GM12878 (cell line): Measurements from ENCODE around the gene ZNF469. TPM values are rescaled to one million over a fixed set of nuclear protein-coding genes. Genes with fewer than 3 reads are reported as not detected.
A peak's percentile ranks its signal among the peaks of the same experiment; 100 is the strongest.

Experiments
- ATAC-seq: fragments of 200-7000 bp; cut with Tn5 transposase; 3 replicates; pipeline ENCODE4 v1.9.1; 2020; ENCODE audit warnings: mild to moderate bottlenecking, moderate library complexity
- BruUV-seq: library from RNA; stranded (reverse); fragments of 400-500 nt; replicated peaks from 2 replicates; lab custom pipeline; 2021; lab: Mats Ljungman, UMichigan
- CTCF ChIA-PET: fragments of 300-600 bp; sonication (Branson Sonifier 250); formaldehyde crosslinking; extraction: SDS; loops from one replicate; lab custom pipeline; 2021; ENCODE audit warnings: inconsistent platforms; lab: Yijun Ruan, JAX
- POLR2A ChIA-PET: fragments of 350-600 bp; formaldehyde crosslinking; extraction: SDS; loops from one replicate; lab custom pipeline; 2021; ENCODE audit warnings: inconsistent platforms; lab: Charles Lee
- RAD21 ChIA-PET: fragments of 300-600 bp; sonication (Branson Sonifier 250); formaldehyde crosslinking; loops from one replicate; lab custom pipeline; 2023; ENCODE audit warnings: antibody characterized with exemption; ENCODE audit not compliant: unreplicated experiment; lab: Charles Lee
- SMC1A ChIA-PET: fragments of 300-600 bp; sonication (Branson Sonifier 250); formaldehyde crosslinking; loops from one replicate; lab custom pipeline; 2023; ENCODE audit not compliant: unreplicated experiment, uncharacterized antibody; lab: Charles Lee
- DNase-seq: peaks from one replicate; pipeline ENCODE4 v3.0.0-alpha.2; 2011; ENCODE audit warnings: low read depth, low spot score
- FAIRE-seq: peaks from 3 replicates; lab custom pipeline; 2011; peaks lifted over from hg19 to GRCh38; lab: Jason Lieb, UNC
- H2AFZ ChIP-seq: 2 replicates; pipeline ENCODE4 v1.6.0; 2011; ENCODE audit warnings: low read depth, low read length, control low read depth; ENCODE audit not compliant: control insufficient read depth
- H3K27ac ChIP-seq: 2 replicates; pipeline ENCODE4 v1.5.1; 2011; ENCODE audit warnings: control low read depth; ENCODE audit not compliant: control insufficient read depth, insufficient read depth
- H3K27me3 ChIP-seq, 2 experiments: replicated peaks in 1 of 2; 2 replicates each; pipeline versions ENCODE4 v1.6.0 to v1.6.1; 2011; ENCODE audit warnings: low read length in 1 of 2; ENCODE audit not compliant: control insufficient read depth in 2 of 2, insufficient read depth in 2 of 2
- H3K36me3 ChIP-seq, 2 experiments: 2 replicates each; pipeline ENCODE4 v1.5.1; 2011; ENCODE audit warnings: low read length in 1 of 2; ENCODE audit not compliant: control insufficient read depth in 2 of 2, insufficient read depth in 2 of 2
- H3K4me1 ChIP-seq: 2 replicates; pipeline ENCODE4 v1.6.1; 2011; ENCODE audit warnings: mild to moderate bottlenecking, low read length, moderate library complexity, mixed read lengths; ENCODE audit not compliant: control insufficient read depth, insufficient read depth
- H3K4me2 ChIP-seq: 2 replicates; pipeline ENCODE4 v1.6.0; 2011; ENCODE audit warnings: control low read depth; ENCODE audit not compliant: control insufficient read depth, insufficient read depth
- H3K4me3 ChIP-seq: fragments of 200-600 bp; sonication (generic); 2 replicates; pipeline ENCODE4 v1.5.1; 2016
- H3K79me2 ChIP-seq: 2 replicates; pipeline ENCODE4 v1.6.0; 2011; ENCODE audit warnings: low read length; ENCODE audit not compliant: control insufficient read depth, insufficient read depth
- H3K9ac ChIP-seq: 2 replicates; pipeline ENCODE4 v1.8.0; 2011; ENCODE audit warnings: low read length, control low read depth, mixed read lengths; ENCODE audit not compliant: control insufficient read depth, insufficient read depth
- H3K9me3 ChIP-seq: replicated peaks from 3 replicates; pipeline ENCODE4 v1.5.1; 2011; ENCODE audit warnings: mild to moderate bottlenecking, low read length; ENCODE audit not compliant: control insufficient read depth, insufficient read depth
- H4K20me1 ChIP-seq: 2 replicates; pipeline ENCODE4 v1.6.0; 2011; ENCODE audit not compliant: control insufficient read depth, insufficient read depth
- BACH1 ChIP-seq: fragments of 450-650 bp; IDR thresholded peaks from 2 replicates; pipeline ENCODE4 v1.6.1; 2017; ENCODE audit warnings: mild to moderate bottlenecking, borderline replicate concordance
- BMI1 ChIP-seq: fragments of 450-650 bp; IDR thresholded peaks from 2 replicates; pipeline ENCODE4 v1.6.1; 2016; ENCODE audit warnings: mild to moderate bottlenecking, moderate library complexity, borderline replicate concordance
- CHD1 ChIP-seq: IDR thresholded peaks from 2 replicates; pipeline ENCODE4 v1.6.1; 2012; ENCODE audit warnings: low read depth, low read length, improper control_type of control experiment
- EGR1 ChIP-seq, 2 experiments: IDR thresholded peaks; 1 replicate in 1 of 2; 2 replicates in 1 of 2; pipeline ENCODE4 v1.6.1; 2011 to 2012; ENCODE audit warnings: low read depth in 2 of 2, low read length in 2 of 2, borderline replicate concordance in 1 of 2, mild to moderate bottlenecking in 1 of 2, moderate library complexity in 1 of 2
- ETV6 ChIP-seq, 2 experiments: fragments of 450-650 bp in 1 of 2; IDR thresholded peaks in 1 of 2; conservative IDR thresholded peaks in 1 of 2; 2 replicates each; pipeline ENCODE4 v1.6.1; 2014; ENCODE audit warnings: antibody characterized with exemption in 1 of 2, borderline replicate concordance in 1 of 2, low read depth in 1 of 2, mild to moderate bottlenecking in 1 of 2, moderate library complexity in 1 of 2
- HDAC6 ChIP-seq: fragments of 200-600 bp; sonication (generic); IDR thresholded peaks from one replicate; pipeline ENCODE4 v1.8.0; 2017; ENCODE audit warnings: antibody characterized with exemption; ENCODE audit not compliant: unreplicated experiment
- IKZF1 ChIP-seq: fragments of 450-650 bp; conservative IDR thresholded peaks from 2 replicates; pipeline ENCODE4 v1.6.1; 2017; ENCODE audit warnings: antibody characterized with exemption, mild to moderate bottlenecking
- MYC ChIP-seq: IDR thresholded peaks from 2 replicates; pipeline ENCODE4 v1.6.1; 2011; ENCODE audit warnings: mild to moderate bottlenecking, low read length, moderate library complexity, inconsistent platforms; ENCODE audit not compliant: insufficient read depth, insufficient replicate concordance, insufficient read length, severe bottlenecking
- NR2F1 ChIP-seq: fragments of 450-650 bp; conservative IDR thresholded peaks from 2 replicates; pipeline ENCODE4 v1.6.1; 2017; ENCODE audit warnings: mild to moderate bottlenecking
- PAX5 ChIP-seq: IDR thresholded peaks from 2 replicates; pipeline ENCODE4 v1.6.1; 2011; ENCODE audit warnings: low read depth, low read length, borderline replicate concordance
- RB1 ChIP-seq: fragments of 450-650 bp; formaldehyde crosslinking; IDR thresholded peaks from 2 replicates; pipeline ENCODE4 v1.6.1; 2017; ENCODE audit warnings: mild to moderate bottlenecking, borderline replicate concordance
- SIX5 ChIP-seq: IDR thresholded peaks from 2 replicates; pipeline ENCODE4 v1.6.1; 2011; ENCODE audit warnings: mild to moderate bottlenecking, low read depth, low read length, moderate library complexity; ENCODE audit not compliant: severe bottlenecking
- TARDBP ChIP-seq: IDR thresholded peaks from 2 replicates; pipeline ENCODE4 v1.6.1; 2016; ENCODE audit warnings: borderline replicate concordance
- WRNIP1 ChIP-seq: IDR thresholded peaks from 2 replicates; pipeline ENCODE4 v1.6.1; 2011; ENCODE audit warnings: low read depth, low read length, improper control_type of control experiment, borderline replicate concordance
- YY1 ChIP-seq: IDR thresholded peaks from 2 replicates; pipeline ENCODE4 v1.6.1; 2011; ENCODE audit warnings: low read depth, mild to moderate bottlenecking, low read length
- ZNF217 ChIP-seq: fragments of 450-650 bp; IDR thresholded peaks from 2 replicates; pipeline ENCODE4 v1.6.1; 2017; ENCODE audit warnings: antibody characterized with exemption, mild to moderate bottlenecking
- ZNF384 ChIP-seq: IDR thresholded peaks from 2 replicates; pipeline ENCODE4 v1.6.1; 2012; ENCODE audit warnings: low read depth, mild to moderate bottlenecking, low read length, improper control_type of control experiment, borderline replicate concordance
- ZZZ3 ChIP-seq: IDR thresholded peaks from 2 replicates; pipeline ENCODE4 v1.6.1; 2011; ENCODE audit warnings: low read depth; ENCODE audit not compliant: control insufficient read depth, insufficient read length
- WGBS: methylation state at CpG from one replicate; pipeline ENCODE4 v1.1.6; 2016; ENCODE audit warnings: low lambda C conversion rate; ENCODE audit not compliant: insufficient replicate concordance, insufficient coverage; ENCODE audit errors: missing lambda C conversion rate; 5-methylcytosine and 5-hydroxymethylcytosine counted together
- in situ Hi-C: fragments of 300-500 bp; cut with MboI; formaldehyde crosslinking; loops from 9 replicates; pipeline ENCODE4 v1.14.3; 2018; ENCODE audit warnings: mixed read lengths
- intact Hi-C: fragments of 100-400 bp; cut with micrococcal nuclease; formaldehyde crosslinking; loops from one replicate; pipeline ENCODE4 v1.14.2; 2022; ENCODE audit not compliant: unreplicated experiment
- polyA plus RNA-seq, 11 experiments: library from polyadenylated mRNA; depleted of rRNA in 4 of 11; unstranded in 6 of 11; stranded (reverse) in 5 of 11; fragments of >200 nt; fragmentation: Nextera tagmentation in 4 of 11; fragmentation: Illumina TruSeq in 1 of 11; extraction: Ambion mirVana in 4 of 11; extraction: Trizol in 1 of 11; gene quantifications; 1 replicate in 1 of 11; 2 replicates in 10 of 11; pipeline versions ENCODE4 v1.2.1 to v1.2.3, GENCODE V29; 2011 to 2016; ENCODE audit warnings: inconsistent platforms in 2 of 11, missing spikeins in 2 of 11, low read depth in 1 of 11
- total RNA-seq, 4 experiments: library from RNA; depleted of rRNA in 3 of 4; stranded (reverse); fragments of >200 nt in 3 of 4; fragmentation: Illumina TruSeq in 1 of 4; extraction: Trizol in 1 of 4; gene quantifications; 2 replicates each; pipeline versions ENCODE4 v1.2.1 to v1.2.3, GENCODE V29; 2013 to 2021
- TF ChIP-seq, protein P1 (sequence below): fragments of 450-650 bp; conservative IDR thresholded peaks from 2 replicates; pipeline ENCODE4 v1.6.1; 2017; ENCODE audit warnings: mild to moderate bottlenecking, moderate library complexity

ZNF469 gene
- total and polyA plus RNA-seq, 10 of the 15 experiments (the other 5 are each of a cell fraction or from before 2014, with no cell fraction given) = 0.01 to 0.21 (median 0.04) TPM; not detected in 3

DNA sequence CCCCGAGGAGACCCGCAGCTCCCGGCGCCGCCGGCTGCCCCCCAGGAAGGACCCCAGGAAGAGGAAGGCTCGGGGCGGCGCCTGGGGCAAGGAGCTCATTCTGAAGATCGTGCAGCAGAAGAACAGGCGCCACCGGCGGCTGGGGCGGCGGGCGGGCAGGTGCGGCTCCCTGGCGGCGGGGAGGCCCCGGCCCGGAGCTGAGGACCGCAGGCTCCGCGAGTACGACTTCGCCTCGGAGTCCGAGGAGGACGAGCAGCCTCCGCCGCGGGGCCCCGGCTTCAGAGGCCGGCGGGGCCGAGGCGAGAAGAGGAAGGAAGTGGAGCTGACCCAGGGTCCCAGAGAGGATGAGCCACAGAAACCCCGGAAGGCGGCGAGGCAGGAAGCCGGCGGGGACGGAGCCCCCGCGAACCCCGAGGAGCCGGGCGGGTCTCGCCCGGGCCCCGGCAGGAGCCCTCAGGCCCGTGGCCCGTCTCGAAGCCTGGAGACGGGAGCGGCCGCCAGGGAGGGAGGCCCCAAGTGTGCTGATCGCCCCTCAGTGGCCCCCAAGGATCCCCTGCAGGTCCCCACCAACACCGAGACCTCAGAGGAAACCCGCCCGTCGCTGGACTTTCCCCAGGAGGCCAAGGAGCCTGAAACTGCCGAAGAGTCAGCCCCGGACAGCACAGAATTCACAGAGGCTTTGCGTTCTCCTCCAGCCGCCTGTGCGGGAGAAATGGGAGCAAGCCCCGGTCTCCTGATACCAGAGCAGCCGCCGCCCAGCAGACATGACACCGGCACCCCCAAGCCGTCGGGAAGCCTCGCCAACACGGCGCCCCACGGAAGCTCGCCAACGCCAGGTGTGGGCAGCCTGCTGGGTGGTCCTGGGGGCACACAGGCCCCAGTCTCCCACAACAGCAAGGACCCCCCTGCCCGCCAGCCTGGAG is 48.0 kb downstream of the ZNF469 start:
- DNase-seq (no peak), ATAC-seq (peak; percentile 79), FAIRE-seq (no peak)
- ChIA-PET POLR2A (interaction anchor here (0.6 kb wide), 1 partner anchor 531 kb away, joined by 3 read pairs; no protein-coding TSS in a partner anchor), SMC1A (interaction anchor here (1.2 kb wide), 1 partner anchor 376 kb away, joined by 3 read pairs; no protein-coding TSS in a partner anchor), CTCF (interaction anchor here (0.7 to 1.6 kb wide), 3 partner anchors 8 to 1048 kb away, joined by 3 to 5 read pairs (median 3); no protein-coding TSS in a partner anchor), RAD21 (interaction anchor here (0.9 kb wide), 1 partner anchor 652 kb away, joined by 3 read pairs; no protein-coding TSS in a partner anchor)
- Histone ChIP-seq H3K4me1 (no peaks in the 10 kb centered on the region), H3K36me3 (no peaks in the 10 kb centered on the region), H3K27me3 (no peaks in the 10 kb centered on the region), H3K4me2 (peak overlapping the region; percentile 73), H4K20me1 (no peaks in the 10 kb centered on the region), H2AFZ (peak overlapping the region; percentile 58), H3K9me3 (no peaks in the 10 kb centered on the region), H3K79me2 (no peaks in the 10 kb centered on the region), H3K9ac (peak overlapping the region; percentile 52), H3K4me3 (peak overlapping the region; percentile 63; the same call in 1 of the 2 replicates), H3K27ac (no peak overlapping the region)
- 20% methylated on average over 43 of the region's 80 CpGs for WGBS
- intact Hi-C loops (loop anchor here (10.0 kb wide), 1 partner anchor 656 kb away; no protein-coding TSS in a partner anchor), in situ Hi-C loops (loop anchor here (25.0 kb wide), 1 partner anchor 468 kb away; the partner anchor contains the start of gene BANP)
- TSS peak; percentile 84 for BruUV-seq
- no peak for TF ChIP-seq TARDBP
- no peak for TF ChIP-seq SIX5
- TF ChIP-seq ZNF217 = peak; percentile 32; the same call in 1 of the 2 replicates
- TF ChIP-seq YY1 = no peak
- TF ChIP-seq MYC = no peak
- no peak for TF ChIP-seq ZZZ3
- no peak for TF ChIP-seq BMI1
- no peak for TF ChIP-seq CHD1
- no peak for TF ChIP-seq RB1
- TF ChIP-seq BACH1 = no peak
- TF ChIP-seq, protein P1, sequence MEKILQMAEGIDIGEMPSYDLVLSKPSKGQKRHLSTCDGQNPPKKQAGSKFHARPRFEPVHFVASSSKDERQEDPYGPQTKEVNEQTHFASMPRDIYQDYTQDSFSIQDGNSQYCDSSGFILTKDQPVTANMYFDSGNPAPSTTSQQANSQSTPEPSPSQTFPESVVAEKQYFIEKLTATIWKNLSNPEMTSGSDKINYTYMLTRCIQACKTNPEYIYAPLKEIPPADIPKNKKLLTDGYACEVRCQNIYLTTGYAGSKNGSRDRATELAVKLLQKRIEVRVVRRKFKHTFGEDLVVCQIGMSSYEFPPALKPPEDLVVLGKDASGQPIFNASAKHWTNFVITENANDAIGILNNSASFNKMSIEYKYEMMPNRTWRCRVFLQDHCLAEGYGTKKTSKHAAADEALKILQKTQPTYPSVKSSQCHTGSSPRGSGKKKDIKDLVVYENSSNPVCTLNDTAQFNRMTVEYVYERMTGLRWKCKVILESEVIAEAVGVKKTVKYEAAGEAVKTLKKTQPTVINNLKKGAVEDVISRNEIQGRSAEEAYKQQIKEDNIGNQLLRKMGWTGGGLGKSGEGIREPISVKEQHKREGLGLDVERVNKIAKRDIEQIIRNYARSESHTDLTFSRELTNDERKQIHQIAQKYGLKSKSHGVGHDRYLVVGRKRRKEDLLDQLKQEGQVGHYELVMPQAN = peak; percentile 57; the same call in 1 of the 2 replicates
- peak; percentile 71; the same call in 1 of the 2 replicates for TF ChIP-seq NR2F1
- no peak for TF ChIP-seq ZNF384
- TF ChIP-seq WRNIP1 = no peak
- peak in 1 of 2 experiments; percentile 68; a peak in 1 of 4 replicates for TF ChIP-seq ETV6 (conservative IDR thresholded peaks at IDR 0.05 in 1 of 2, IDR thresholded peaks at IDR 0.05 in 1 of 2; ENCODE audit: borderline replicate concordance in 1 of 2, low read depth in 1 of 2)
- TF ChIP-seq PAX5 = no peak
- TF ChIP-seq EGR1 (IDR thresholded peaks at IDR 0.05; ENCODE audit: borderline replicate concordance in 1 of 2, low read depth in 2 of 2, low read length in 2 of 2) = no peak
- peak; percentile 79 for TF ChIP-seq IKZF1
- no peak for TF ChIP-seq HDAC6
